Amygdala (tissue), 56 donors: ENCODE measurements around the gene KLHDC9.

ENCODE experiments used
- DNase-seq, 56 donors: peaks; one replicate each; lab custom pipeline; 2025; lab: John Stamatoyannopoulos, UW

Gene KLHDC9

GRCh38 chr1:161128591-161129420 is 30.6 kb downstream of the KLHDC9 start:
- no peak for DNase-seq

- DNase-seq: no peak
Observed at GRCh38 chr1:161130266-161130665, 32.1 kb downstream of the KLHDC9 start.

GRCh38 chr1:161131523-161132409 is 33.6 kb downstream of the KLHDC9 start:
- peak in 8 of 56 donors; percentile 8 to 66 (median 38) for DNase-seq

- DNase-seq: peak; percentile 53 to 97 (median 90)
Observed at GRCh38 chr1:161132410-161133219, 34.5 kb downstream of the KLHDC9 start, which contains the start of gene DEDD. DEDD (minus strand) TSS chr1:161132667; CDS start chr1:161124462, 8,205 bp downstream.

- no peak for DNase-seq
Observed at GRCh38 chr1:161133220-161133740, 35.1 kb downstream of the KLHDC9 start.

GRCh38 chr1:161137881-161138280 is 39.7 kb downstream of the KLHDC9 start:
- no peak for DNase-seq

- DNase-seq: no peak
Observed at GRCh38 chr1:161138431-161138830, 40.3 kb downstream of the KLHDC9 start.

- peak in 2 of 56 donors; percentile 12 to 51 for DNase-seq
Observed at GRCh38 chr1:161139766-161140165, 41.6 kb downstream of the KLHDC9 start.

GRCh38 chr1:161140755-161141400 is 42.7 kb downstream of the KLHDC9 start:
- DNase-seq: no peak

- no peak for DNase-seq
Observed at GRCh38 chr1:161145832-161146231, 47.7 kb downstream of the KLHDC9 start.
